HG03558 (cell line): ENCODE results near the gene SLC5A2.
A peak's percentile ranks its signal among the peaks of the same experiment; 100 is the strongest.
"Not testable (repeated sequence)": the region's sequence is repeated elsewhere in the genome, so short reads cannot be mapped to it uniquely, and the experiment has no call there.

Source experiments
- ATAC-seq: cut with Tn5 transposase; IDR thresholded peaks from one replicate; pipeline ENCODE4 v1.9.1; 2021; ENCODE audit warnings: moderate number of reproducible peaks; ENCODE audit not compliant: unreplicated experiment; ENCODE audit errors: extremely low read depth

The SLC5A2 gene

DNA sequence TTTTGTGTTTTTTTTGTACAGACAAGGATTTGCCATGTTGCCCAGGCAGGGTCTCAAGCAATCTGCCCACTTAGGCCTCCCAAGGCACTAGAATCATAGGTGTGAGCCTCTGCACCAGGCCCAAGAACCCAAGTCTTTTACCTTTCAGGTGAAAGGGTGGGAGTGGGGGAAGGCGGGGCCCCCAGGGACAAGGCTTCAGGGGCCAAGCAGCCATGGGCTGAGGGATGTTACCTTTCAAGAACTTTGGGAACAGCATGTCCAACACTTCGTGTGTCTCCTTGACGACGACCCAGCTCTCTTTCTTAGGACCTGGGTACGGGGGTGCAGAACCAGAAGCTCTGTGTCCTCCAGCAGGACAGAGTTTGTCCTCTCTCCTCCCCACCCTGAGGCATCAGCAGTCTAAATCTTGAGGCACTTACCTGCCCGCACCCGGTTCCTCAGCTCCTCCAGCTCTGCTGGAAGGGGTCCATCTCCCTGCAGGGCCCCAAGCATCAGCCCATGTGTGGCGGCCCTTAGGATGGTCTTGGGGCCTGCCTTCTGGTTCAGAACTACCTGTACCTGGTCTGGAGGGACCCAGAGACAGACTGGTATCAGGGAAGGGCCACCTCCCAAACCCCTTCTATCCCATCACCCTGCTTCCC is 9.0 kb downstream of the SLC5A2 start:
- ATAC-seq, result no peak

DNA sequence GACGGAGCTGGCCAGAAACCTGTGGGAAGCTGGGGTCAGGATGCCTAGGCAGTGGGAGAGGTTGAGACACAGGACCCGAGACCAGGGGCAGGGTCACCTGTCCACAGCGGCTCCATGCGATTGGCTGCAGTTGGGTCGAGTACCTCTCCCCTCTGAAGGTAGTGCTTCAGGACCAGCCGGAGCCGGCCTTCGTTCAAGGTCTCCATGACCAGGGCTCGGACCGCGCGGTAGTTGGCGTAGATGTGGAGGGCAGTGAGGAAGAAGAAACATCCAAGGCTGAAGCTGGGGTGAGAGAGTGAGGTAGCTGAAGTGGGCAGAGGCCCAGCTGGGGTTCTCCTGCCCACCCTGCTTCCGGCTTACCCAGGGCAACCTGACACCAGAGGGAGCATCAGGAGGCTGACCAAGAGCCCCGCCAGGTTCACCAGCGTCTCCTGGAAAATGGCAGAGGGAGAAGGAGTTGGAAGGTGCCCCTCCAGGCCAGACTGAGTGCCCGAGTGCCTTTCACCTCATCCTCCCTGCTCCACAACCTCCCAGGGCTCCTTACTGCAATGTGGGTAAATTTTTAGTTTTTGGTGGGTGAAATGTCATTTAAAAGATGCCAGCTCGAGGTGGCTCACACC is 10.7 kb downstream of the SLC5A2 start:
- no peak for ATAC-seq

DNA sequence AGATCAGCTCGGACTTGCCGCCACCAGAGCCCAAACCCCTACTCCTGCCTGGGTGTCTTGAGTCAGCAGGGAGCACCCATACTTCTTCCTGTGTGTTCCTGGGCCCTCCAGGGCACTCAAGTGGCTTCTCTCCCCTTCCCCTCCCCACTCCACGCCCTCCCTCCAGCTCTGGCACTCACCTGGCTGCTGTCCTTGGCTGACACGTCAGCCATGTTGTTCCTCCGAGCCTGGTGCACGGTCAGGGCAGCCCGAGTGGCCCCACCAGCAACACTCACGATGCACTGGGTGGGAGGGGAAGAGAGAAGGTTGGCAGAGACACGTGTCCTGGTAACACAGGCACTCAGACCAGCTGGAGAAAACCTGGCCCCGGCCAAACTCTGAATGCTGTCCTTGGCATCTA is 13.7 kb downstream of the SLC5A2 start:
- ATAC-seq, result no peak

DNA sequence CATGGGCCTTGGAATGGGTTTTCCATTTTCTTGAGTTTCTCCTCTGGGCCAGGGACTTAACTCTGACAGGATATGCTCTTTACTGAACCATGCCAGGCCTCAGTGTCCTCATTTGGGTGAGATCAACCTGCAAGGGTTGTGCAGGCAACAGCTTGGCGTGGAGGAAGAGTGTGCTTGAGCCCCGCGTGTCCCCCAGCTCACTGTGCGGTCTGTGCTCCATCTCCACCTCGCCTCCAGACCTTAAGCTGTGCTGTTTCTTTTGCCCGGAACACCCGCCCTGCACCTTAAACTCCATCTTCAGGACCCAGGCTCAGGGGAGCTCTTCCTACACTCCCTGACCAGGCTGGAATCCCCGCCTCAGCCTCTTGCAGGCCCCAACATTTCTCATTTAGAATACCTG is 15.6 kb downstream of the SLC5A2 start:
- no peak for ATAC-seq

DNA sequence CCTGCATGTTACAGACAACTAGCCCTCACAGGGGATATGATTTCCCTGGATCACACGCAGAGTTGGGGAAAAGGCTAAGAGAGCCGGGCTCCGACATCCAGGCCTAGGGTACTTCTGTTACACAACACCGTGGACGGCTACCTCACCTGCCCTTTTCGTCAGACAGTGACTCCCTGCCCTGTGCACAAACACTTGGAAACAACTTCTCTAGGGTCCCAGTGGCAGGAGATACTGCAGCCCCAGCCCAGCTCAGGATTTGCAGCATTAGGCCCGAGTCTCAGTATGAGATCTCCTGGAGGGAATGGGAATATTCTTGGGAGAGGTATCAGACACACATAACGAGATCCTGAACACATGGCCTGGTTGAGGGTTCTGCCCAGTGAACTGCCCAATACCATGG is 17.0 kb downstream of the SLC5A2 start:
- no peak for ATAC-seq

DNA sequence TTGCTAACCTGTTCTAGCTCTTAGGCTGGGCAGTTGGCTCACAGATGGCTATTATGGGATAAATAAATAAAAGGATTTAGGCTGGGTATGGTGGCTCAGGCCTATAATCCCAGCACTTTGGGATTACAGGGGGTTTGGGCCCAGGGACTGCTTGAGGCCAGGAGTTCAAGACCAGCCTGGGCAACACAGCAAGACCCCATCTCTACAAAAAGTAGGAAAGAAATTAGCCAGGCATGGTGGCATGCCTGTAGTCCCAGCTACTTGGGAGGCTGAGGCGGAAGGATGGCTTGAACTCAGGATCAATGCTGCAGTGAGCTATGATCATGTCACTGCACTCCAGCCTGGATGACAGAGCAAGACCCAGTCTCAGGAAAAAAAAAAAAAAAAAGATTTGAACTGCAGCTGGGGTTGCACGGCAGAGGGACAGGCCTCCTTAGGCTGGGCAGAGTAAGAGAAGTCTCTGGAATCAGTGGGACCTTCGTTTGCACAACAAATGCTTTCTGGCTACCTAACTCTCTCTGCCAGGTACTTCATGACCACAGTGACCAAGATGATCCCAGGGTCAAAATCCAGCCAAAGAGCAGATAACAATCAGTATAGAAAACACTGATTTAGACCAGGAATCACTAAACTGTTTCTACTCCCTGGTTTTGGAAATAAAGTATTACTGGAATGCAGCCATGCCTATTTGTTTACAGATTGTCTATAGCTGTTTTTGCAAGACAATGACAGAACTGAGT is 18.5 kb downstream of the SLC5A2 start:
- no peak for ATAC-seq

DNA sequence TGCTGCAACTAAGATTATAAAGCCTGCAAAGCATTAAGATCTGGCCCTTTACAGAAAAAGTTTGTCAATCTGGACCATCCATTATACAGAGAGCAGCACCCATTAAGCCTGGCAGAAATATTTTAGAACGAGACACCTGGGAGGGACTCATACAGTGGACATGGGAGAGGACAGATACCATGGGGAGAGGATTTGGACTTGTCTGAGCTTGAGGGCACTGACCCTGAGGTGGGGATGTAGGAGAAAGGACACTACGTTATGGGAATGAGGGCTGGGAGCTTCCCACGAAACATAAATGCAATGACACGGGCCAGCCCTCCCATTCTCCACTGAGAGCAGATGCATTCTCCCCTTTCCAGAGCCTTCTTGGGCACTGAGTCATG is 19.0 kb downstream of the SLC5A2 start:
- no peak for ATAC-seq

DNA sequence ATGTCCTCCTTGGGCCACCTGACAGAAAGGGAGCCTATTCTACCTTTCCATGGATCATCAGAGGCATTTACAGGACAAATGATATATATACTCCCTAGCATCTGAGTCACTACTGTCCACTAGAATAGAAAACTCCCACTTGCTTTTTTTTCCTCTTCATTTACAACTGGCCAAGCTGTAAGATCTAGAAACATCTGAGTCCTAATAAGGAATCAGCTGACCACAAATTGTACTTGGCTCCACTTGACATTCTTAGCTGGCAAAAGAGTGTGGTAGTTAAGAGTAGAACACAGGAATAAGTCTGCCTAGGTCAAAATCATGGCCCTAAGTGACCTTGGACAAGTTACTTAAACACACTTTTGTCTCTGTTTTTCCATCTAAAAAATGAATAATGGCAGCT is 20.1 kb downstream of the SLC5A2 start:
- no peak for ATAC-seq

DNA sequence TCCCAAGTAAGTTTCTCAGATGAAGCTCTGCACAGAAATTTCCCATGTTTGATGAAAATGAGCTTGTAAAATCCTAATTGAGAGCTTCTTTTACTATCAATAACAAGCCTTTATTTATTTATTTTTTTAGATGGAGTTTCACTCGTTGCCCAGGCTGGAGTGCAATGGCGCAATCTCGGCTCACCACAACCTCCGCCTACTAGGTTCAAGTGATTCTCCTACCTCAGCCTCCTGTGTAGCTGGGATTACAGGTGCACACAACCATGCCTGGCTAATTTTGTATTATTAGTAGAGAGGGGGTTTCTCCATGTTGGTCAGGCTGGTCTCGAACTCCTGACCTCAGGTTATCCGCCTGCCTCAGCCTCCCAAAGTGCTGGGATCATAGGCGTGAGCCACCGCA is 20.6 kb downstream of the SLC5A2 start:
- ATAC-seq, result not testable (repeated sequence)

DNA sequence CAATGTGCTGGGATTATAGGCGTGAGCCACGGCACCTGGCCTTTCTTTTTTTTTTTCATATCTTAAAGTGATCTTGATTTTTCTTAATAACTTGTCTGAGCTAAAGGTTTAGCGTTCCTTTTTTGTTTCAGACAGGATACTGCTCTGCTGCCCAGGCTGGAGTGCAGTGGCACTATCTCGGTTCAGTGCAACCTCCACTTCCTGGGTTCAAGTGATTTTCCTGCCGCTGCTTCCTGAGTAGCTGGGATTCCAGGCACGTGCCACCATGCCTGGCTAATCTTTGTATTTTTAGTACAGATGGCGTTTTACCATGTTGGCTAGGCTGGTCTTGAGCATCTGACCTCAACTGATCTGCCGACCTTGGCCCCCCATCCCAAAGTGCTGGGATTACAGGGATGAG is 21.2 kb downstream of the SLC5A2 start:
- no peak for ATAC-seq

DNA sequence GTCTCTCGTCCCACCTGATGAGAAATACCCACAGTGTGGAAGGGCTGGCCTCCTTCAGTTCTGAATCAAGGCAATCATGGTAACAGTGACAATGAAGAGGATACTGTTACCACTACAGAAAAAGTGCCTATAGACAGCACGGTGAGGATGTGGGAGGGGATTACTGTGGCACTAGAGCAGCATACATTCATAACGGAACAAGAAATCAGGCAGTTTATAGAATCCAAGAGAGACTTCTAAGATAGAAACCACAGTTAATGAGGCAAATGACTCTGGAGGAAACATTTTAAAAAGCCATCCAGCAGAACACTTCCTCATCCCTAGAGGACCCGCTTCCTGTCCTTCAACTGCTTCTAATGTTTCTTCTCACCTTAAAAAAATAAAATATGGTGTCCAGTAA is 22.6 kb downstream of the SLC5A2 start:
- ATAC-seq, result peak; percentile 37

DNA sequence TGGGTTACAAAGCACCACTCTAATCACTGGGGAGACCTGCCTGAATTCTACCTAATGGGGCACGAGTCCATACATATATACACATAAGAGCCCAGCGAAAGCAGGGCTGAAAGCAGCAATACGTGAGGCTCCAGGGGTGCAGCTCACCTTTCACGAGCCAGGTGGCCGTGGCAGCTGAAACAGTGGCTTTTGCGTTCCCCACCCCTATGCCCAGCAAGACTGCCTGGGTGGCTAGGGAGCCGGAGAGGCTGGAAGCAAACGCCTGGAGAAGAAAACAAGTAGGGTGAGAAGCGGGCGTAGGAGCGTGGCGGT is 24.6 kb downstream of the SLC5A2 start:
- ATAC-seq, result no peak

DNA sequence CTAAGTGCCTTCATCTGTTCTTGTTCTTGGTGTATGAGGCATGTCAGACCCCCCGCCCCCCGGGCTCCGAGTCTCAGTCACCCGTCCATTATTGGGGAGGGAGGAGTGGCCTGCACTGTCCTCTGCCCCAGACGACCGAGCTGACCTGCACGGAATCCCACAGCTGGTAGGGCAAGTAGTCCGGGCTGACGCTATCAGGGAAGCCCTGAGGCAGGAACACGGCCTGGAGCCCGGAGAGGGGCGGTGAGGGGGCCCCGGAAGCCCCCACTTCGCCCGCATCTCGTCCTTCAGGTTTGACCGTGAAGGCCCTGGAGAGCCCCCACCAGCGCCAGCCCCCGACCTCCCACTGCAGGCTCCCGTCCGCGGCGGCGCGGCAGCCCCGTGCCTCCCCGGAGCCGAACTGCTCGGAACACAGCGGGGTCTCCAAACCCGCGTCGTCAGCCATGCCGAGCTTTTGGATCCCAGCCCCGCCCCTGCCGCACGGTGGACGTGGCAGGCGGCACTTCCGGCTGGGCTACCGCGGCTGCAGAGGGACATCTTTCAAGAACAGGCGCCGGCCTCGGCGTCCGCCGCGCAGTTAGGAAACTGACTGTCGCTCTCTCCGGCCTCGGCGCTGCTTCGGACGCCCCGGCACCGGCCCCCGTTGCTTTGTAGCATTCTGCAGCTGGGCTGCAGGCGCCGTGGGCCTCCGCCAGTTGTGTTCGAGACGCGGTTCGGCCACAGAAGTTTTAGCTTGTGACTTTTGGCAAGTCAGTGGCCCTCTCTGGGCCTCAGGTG is 25.2 kb downstream of the SLC5A2 start, which contains the start of gene RUSF1:
RUSF1 (minus strand) TSS at position 463 of the 777 bp plus-strand sequence; CDS start at position 445, 18 bp downstream.
- ATAC-seq, result peak; percentile 72

DNA sequence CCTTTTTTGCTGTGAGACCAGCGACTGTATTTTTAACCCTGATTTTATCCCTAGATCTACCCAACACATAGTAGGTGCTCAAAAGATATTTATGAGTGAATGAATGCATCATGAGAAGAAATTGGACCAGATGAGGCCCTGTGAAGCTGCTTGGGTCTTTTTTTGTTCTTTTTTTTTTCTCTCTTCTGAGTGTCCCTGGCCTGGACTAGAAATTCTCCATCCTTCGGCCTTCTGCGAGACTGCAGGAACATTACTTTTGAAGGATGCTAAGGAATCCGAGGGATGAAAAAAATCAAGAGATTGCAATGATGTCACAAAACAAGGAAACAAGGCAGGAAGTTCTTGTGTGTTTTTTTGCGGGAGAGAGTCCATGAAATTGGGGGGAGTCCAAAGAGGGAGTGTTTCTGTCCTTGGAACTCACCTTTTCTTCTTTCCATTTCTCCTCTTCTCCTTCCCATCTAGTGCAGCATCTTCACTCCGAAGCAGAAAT is 25.8 kb downstream of the SLC5A2 start:
- no peak for ATAC-seq

DNA sequence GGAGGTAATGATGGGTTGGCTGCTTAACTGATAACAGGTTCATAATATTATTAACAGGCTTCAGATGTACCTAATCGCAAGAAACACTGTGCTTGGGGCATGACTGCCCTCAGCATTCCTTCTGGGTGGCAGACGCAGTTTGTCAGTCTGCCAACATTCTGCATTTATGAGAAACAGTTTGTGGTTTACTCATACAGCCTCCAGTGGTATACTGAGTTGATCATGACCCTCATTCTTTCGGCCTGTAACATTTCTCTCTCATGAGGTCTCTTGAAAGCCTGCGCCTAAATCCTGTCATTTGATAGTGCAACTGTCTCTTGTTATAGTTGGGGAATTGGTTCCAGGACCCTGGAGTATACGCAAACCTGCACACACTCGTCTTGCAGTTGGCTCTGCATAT is 30.2 kb downstream of the SLC5A2 start:
- ATAC-seq, result no peak

DNA sequence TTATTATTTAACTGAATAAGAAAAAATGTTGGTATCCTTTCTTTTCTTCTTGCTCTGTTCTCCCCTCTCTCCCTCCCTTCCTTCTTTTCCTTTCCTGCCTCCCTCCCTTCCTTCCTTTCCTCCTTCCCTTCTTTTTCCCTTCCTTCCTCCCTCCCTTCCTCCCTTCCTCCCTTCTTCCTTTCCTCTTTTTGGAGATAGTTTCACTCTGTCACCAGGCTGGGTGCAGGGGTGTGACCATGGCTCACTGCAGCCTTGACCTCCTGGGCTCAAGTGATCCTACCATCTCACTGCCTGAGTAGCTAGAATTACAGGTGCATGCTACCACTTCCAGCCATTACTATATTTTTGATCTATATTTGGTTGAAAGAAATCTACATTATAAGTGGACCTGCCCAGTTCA is 31.0 kb downstream of the SLC5A2 start:
- ATAC-seq, result no peak

DNA sequence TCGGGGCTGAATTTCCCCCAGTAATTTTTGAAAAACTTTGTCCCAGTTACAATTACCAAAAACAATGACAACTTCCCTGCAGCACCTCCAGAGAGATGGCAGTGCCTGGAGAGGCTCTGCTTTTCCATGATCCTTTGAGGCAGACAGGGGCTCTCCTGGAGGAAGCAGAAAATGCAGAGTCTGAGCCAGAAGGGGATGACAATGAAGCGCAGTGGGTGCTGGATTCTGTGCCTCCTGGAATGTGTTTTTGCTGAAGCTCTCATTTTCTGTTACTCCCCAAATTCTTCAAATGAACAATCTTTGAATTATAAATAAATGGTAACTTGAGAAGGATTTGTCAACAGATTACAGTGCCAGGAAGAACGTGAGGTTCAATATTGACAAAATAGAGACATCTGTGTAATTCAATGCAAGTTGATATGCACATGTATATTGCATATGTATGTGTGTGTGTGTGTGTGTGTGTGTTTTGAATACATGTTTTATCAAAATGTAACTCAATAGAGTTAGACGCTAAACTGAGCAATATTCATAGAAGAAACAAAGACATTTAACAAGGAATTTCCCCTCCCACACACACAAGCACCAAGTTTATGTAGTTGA is 35.0 kb downstream of the SLC5A2 start:
- ATAC-seq, result no peak

DNA sequence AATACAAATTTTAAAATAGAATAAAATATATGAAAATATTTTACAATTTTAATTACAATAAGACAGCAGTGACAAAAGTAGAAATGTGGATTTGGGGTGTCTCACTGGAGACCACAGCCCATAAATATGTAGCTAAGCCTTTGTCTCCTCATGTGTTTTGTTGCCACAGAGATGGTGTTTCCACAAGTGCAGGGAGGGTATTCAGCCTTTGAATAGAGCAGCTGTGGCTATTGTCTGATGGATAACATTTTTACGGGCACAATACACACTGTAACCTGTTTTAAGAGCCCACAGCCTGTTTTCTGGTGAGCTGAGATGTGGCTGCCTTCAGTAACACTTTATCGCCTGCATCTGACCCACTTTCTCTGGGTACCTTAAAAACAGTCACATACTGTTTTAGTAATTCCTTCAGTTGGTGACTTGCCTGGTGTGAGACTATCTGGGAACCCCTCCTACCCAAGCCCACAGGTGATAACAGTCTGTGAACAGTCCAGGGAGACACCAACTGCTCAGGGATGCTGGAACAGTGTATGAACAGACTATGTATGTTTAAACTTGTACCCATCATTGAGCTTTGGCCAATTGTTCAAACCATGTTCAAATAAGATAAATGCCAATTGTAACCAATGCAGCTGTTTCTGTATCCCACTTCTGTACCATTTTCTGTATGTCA is 37.0 kb downstream of the SLC5A2 start:
- no peak for ATAC-seq

DNA sequence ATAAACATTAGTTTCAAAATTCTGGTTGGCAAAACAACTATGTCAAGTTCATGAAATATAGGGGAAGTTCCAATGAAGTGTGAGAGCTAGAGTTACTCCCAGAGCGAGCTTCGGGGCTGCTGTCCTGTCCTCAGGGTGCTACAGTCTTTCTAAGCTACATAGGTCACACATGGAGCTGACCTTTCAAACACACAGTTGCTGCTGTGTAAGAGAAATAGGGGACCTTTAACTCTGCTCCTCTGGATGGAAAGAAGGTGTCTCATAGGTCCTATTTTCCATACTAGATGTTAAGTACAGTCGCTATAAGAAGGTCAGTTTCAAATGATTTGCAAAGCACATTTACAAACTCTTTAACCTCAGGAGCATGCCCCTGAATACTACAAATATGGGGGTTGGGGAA is 38.4 kb downstream of the SLC5A2 start:
- ATAC-seq, result no peak

DNA sequence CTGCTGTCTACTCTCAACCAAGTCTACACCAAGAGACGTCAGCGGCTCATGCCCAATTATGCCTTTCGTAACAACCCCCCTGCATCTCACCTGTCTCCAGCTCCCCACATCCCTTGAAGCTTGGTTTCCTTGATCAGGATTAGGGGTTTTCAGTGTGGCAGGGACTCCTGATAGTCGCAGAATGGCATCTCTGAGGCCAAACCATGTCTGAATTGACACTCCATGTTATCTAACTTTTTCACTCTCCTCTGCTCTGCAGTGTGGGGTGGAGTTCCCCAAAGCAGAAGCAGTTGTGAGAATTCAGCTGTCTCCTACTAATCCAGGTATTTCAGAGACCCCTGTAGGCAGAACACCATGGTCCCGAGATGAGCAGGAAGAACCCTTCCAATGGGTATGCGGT is 39.1 kb downstream of the SLC5A2 start:
- no peak for ATAC-seq
